AG09319 (cell line): Measurements from ENCODE around the gene DENND2C.

Source experiments
- DNase-seq: peaks from one replicate; pipeline ENCODE4 v3.0.0-alpha.2; 2010; ENCODE audit warnings: low read depth; ENCODE audit errors: extremely low read depth
- TF ChIP-seq, protein P1 (sequence below): IDR thresholded peaks from 2 replicates; pipeline ENCODE4 v1.5.1; 2011; ENCODE audit warnings: low read depth, mild to moderate bottlenecking, inconsistent platforms, low read length, moderate library complexity

Gene DENND2C

DNA sequence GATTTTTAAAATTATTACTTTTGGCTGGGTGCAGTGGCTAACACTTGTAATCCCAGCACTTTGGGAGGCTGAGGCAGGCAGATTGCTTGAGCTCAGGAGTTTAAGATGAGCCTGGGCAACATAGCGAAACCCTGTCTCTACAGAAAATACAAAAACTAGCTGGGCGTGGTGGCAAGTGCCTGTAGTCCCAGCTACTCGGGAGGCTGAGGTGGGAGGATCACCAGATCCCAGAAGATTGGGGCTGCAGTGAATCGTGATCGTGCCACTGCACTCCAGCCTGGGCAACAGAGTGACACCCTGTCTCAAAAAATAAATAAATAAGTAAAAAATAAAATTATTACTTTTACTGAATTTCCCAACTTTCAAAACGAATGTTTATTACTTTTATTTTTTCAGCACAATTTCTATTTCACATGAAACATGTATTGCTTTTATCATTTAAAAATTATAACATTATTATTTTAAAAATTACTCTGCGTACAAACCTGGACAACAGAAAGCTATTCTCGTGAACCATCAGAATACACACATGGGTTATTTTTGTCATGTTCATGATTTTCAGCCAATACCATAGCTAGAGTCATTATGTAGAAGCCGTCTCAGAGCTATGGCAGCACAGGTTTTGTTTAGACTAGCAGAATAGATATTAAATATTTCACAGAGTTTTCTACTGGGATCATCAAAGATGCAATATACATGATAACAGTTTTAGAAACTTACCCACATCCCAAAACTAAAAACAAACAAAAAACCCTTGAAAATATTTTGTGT is 24.9 kb upstream of the DENND2C start:
- TF ChIP-seq, protein P1, sequence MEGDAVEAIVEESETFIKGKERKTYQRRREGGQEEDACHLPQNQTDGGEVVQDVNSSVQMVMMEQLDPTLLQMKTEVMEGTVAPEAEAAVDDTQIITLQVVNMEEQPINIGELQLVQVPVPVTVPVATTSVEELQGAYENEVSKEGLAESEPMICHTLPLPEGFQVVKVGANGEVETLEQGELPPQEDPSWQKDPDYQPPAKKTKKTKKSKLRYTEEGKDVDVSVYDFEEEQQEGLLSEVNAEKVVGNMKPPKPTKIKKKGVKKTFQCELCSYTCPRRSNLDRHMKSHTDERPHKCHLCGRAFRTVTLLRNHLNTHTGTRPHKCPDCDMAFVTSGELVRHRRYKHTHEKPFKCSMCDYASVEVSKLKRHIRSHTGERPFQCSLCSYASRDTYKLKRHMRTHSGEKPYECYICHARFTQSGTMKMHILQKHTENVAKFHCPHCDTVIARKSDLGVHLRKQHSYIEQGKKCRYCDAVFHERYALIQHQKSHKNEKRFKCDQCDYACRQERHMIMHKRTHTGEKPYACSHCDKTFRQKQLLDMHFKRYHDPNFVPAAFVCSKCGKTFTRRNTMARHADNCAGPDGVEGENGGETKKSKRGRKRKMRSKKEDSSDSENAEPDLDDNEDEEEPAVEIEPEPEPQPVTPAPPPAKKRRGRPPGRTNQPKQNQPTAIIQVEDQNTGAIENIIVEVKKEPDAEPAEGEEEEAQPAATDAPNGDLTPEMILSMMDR = no peak
- no peak for DNase-seq

GRCh38 chr1:114692947-114693346 is 23.1 kb upstream of the DENND2C start:
- no peak for DNase-seq
- TF ChIP-seq, protein P1 = no peak

- DNase-seq = no peak
- TF ChIP-seq, protein P1 = no peak
Observed at GRCh38 chr1:114691061-114691460, 21.2 kb upstream of the DENND2C start.

GRCh38 chr1:114690148-114690547 is 20.3 kb upstream of the DENND2C start:
- TF ChIP-seq, protein P1 = no peak
- DNase-seq = no peak

DNA sequence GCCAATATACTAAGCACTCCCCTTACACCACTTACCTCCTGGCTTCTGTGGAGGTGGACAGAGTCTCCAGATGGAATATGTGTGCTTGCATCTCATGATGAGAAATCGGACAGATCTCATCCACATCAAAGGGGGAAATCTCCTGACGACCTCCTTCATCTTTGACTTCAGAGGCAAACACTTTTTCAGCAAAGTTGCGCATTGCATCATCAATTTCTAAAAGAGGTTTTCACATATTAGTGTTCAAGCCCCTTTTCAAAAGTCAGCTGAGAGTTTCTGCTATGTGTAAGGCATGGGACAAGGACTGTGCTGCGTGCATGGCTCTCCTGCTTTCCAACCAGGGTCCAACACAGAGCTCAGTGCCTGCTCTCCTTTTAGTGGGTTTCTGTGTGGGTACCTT is 18.7 kb upstream of the DENND2C start:
- TF ChIP-seq, protein P1 = no peak
- no peak for DNase-seq

DNA sequence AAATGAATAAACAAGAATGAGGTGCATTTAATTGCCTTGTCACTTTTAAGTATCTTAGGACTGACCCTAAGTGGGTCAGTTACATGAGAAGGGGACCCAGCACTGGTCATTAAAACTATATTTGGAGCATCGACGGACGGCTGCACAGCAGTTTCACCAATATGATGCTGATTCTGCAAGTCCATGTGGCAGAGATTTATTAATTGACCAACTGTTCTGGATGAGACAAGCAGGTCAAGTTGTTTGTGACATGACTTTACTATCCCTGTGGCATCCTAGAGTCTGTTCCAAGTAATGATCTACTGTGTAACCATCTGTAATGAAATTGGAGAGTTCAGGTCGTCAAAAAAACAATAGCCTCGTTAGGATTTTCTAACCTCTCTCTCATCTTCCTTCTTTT is 16.0 kb upstream of the DENND2C start:
- TF ChIP-seq, protein P1 = no peak
- no peak for DNase-seq

DNA sequence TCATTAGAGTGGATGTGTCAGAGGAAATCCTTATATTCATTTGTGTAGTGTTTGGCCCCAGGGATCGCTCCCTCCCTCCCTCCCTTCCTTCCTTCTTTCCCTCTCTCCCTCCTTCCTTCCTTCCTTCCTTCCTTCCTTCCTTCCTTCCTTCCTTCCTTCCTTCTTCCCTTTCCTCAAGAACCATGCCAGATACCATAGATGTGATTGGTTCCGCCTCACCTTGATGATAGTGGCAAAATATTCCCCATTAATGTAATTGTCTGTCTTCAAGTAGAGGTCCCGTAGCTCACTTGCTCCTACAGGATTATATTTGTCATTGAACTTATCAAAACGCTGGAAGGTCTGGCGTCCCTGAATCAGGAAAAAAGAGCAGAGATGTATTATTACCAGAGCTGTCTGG is 7.8 kb upstream of the DENND2C start:
- TF ChIP-seq, protein P1 = no peak
- DNase-seq = no peak
